Memory B cell (primary cell): ENCODE measurements around the gene PLA2G3.

Experiments used
- ATAC-seq: fragments of 150-1000 bp; cut with Tn5 transposase; 2 replicates; pipeline ENCODE4 v1.10.0; 2021; ENCODE audit warnings: low read depth, mild to moderate bottlenecking, moderate library complexity
- DNase-seq, 2 donors: peaks; one replicate each; pipeline ENCODE4 v3.0.0; 2022; ENCODE audit warnings: low spot score in 2 of 2
- H3K27ac Mint-ChIP-seq: one replicate; pipeline ENCODE4 v1.8.0; 2022; ENCODE audit warnings: mild to moderate bottlenecking, moderate library complexity, mixed read lengths
- H3K27me3 Mint-ChIP-seq: one replicate; pipeline ENCODE4 v1.8.0; 2022; ENCODE audit warnings: mixed read lengths
- H3K36me3 Mint-ChIP-seq: one replicate; pipeline ENCODE4 v1.8.0; 2022; ENCODE audit warnings: mild to moderate bottlenecking, mixed read lengths
- H3K4me1 Mint-ChIP-seq: one replicate; pipeline ENCODE4 v1.8.0; 2022; ENCODE audit warnings: mixed read lengths
- H3K4me3 Mint-ChIP-seq: one replicate; pipeline ENCODE4 v1.8.0; 2022; ENCODE audit warnings: mild to moderate bottlenecking, moderate library complexity, mixed read lengths
- H3K9me3 Mint-ChIP-seq: one replicate; pipeline ENCODE4 v1.8.0; 2022; ENCODE audit warnings: mixed read lengths

The PLA2G3 gene

DNA sequence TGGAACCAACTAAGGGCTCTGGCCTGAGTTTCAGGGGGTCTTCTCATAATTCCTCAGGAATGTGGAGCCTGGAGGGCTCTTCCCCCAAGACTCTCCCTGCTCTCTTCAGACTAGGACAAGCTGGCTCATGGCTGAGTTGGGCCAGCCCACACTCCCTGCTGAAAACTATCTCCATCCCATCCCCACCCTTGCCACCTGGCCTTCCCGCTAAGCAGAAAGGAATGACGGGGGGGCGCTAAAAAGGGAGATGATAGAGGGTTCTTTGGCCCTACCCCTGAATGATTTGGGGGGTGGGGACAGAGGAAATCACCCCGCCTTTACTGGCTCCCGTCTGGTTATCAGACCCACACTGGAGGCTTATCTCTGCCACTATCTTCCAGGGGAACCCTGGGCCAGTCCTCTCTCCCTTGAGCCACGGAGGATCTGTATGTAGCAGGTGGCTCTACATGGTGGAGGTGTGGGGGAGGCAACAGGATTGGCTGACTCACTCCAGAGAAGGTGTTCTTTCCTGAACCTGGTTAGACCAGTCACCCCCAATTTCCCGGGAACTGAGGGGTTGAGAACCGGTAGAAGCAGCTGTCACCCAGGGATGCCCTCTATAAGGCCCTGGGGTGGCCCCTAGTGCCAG, 53.5 kb downstream of the PLA2G3 start:
- H3K27me3 Mint-ChIP-seq, result no peaks in the 10 kb centered on the region
- DNase-seq, result no peak
- no peak overlapping the region for H3K27ac Mint-ChIP-seq
- H3K4me3 Mint-ChIP-seq, result no peak overlapping the region
- no peaks in the 10 kb centered on the region for H3K9me3 Mint-ChIP-seq
- no peaks in the 10 kb centered on the region for H3K36me3 Mint-ChIP-seq
- peaks cover 43% of the 10 kb centered on the region for H3K4me1 Mint-ChIP-seq
- no peak for ATAC-seq

DNA sequence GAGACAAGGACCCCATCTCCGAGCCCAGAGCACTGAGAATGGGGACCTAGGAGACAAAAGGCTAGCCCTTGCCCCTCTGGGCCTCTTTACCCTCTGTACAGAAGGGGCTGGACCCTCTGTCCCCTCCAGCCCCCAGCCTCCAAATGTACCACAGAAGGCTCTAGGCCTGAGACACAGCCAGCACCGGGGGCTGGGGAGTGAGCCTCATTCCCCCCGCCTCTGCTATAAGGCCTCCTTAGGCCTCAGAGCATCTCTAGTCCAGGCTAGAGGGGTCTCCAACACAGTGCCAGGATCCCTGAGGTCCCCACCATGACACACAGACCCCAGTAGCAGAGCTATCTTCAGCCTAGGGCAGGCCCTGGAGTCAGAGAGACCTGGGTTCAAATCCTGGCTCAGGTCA, 54.4 kb downstream of the PLA2G3 start:
- Mint-ChIP-seq H3K36me3 (no peaks in the 10 kb centered on the region), H3K27me3 (no peaks in the 10 kb centered on the region), H3K27ac (no peak overlapping the region), H3K9me3 (no peaks in the 10 kb centered on the region), H3K4me1 (peaks cover 49% of the 10 kb centered on the region), H3K4me3 (peak overlapping the region; percentile 37)
- ATAC-seq (no peak), DNase-seq (no peak)

DNA sequence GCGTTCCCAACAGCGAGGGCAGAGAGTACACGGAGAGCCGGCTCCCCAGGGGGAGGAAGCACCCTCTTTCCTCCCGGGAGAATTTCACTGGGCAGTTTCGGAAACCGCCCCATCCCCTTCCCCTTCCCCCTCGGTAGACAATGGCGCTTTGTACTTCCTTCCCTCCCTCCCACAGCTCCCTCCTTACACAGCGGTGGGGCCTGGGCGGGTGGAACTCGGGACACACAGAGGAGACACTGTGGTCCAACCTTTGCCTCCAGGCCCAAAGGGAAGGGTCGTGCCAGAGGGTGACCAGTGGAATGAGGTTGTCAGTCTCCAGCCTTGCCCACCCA, 54.8 kb downstream of the PLA2G3 start:
- ATAC-seq, result no peak
- Mint-ChIP-seq H3K27me3 (no peaks in the 10 kb centered on the region), H3K36me3 (no peaks in the 10 kb centered on the region), H3K4me1 (peaks cover 45% of the 10 kb centered on the region), H3K9me3 (no peaks in the 10 kb centered on the region), H3K27ac (peak overlapping the region; percentile 65), H3K4me3 (peak overlapping the region; percentile 87)
- DNase-seq, result no peak

DNA sequence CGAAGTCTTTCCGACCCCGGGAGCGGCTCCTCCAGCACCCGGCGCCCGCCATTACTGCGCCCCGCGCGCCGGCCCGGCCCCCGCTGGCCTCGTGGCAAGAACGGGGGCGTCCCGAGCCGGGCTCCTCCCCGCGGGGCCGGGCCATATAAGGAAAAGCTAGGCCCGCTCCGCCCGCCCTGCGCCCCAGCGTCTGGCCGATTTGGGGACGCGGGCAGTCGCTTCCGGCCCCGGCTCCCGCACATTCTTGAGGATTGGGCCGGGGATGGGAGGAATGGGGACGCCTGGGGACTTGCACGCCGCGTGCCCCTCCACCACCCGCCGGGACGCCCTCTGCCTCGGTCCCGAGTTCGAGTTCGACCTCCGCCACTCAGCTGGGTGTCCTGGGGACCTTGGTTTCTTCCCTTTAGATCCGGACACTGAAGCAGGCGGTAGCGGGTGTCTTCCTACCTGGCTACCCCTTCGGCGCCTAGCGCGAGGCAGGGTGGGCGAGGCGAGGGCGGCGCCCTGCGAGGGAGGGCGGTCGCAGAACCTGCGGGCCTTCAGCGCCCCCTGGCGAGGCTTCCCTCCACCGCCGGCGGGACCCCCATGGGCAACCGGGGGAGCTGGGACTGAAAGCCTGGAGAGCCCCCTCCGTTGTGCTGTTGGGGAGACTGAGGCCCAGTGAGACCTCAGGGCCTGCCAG, 55.4 kb downstream of the PLA2G3 start:
- H3K4me1 Mint-ChIP-seq, result peaks cover 41% of the 10 kb centered on the region

More for the DNA sequence above, 55.4 kb downstream of the PLA2G3 start:
- Mint-ChIP-seq H3K4me3 (peak overlapping the region; percentile 87), H3K9me3 (no peaks in the 10 kb centered on the region), H3K27me3 (no peaks in the 10 kb centered on the region), H3K27ac (peak overlapping the region; percentile 65), H3K36me3 (no peaks in the 10 kb centered on the region)
- peak; percentile 80 for ATAC-seq
- peak; percentile 75 to 90 for DNase-seq
